H1 (cell line): ENCODE data around the gene C1D. TPM values are rescaled to one million over a fixed set of nuclear protein-coding genes. Genes with fewer than 3 reads are reported as not detected.

ENCODE experiments used
- ATF3 ChIP-seq: IDR thresholded peaks from 2 replicates; pipeline ENCODE4 v1.6.1; 2011; ENCODE audit warnings: low read depth, mild to moderate bottlenecking, low read length; ENCODE audit not compliant: insufficient read depth
- TAF7 ChIP-seq: optimal IDR thresholded peaks from 2 replicates; pipeline ENCODE3; 2011; ENCODE audit warnings: low read depth, mild to moderate bottlenecking, inconsistent platforms, low read length, moderate library complexity, borderline replicate concordance
- polyA plus RNA-seq, 7 experiments: library from polyadenylated mRNA; depleted of rRNA in 3 of 7; stranded (reverse) in 5 of 7; unstranded in 2 of 7; fragments of >200 nt in 5 of 7; fragments of 200-250 nt in 2 of 7; gene quantifications; 1 replicate in 5 of 7; 2 replicates in 1 of 7; 4 replicates in 1 of 7; pipeline versions ENCODE4 v1.2.1 to v1.2.3, GENCODE V29; 2011 to 2013; ENCODE audit warnings: missing spikeins in 2 of 7, mixed read lengths in 2 of 7
- total RNA-seq: library from RNA; stranded (reverse); fragmentation: NEBNext Ultra II Directional; extraction: Animal tissue kit (Norgen Biotek cat#: 25700); gene quantifications from 2 replicates; pipeline ENCODE4 v1.2.1, GENCODE V29; 2021

The C1D gene
- total and polyA plus RNA-seq, 2 of the 8 experiments (the other 6 are each of a cell fraction or from before 2014, with no cell fraction given): 17.5 to 24.1 TPM

GRCh38 chr2:68100189-68100588 lies 37.4 kb upstream of the C1D start (continued):
- TF ChIP-seq ATF3 (no peak), TAF7 (no peak)
